EH (cell line): ENCODE results near the gene MED15.
A peak's percentile ranks its signal among the peaks of the same experiment; 100 is the strongest.

Source experiments
- DNase-seq: peaks from one replicate; pipeline ENCODE4 v3.0.0-alpha.2; 2015; ENCODE audit warnings: low read depth

MED15 gene

DNA sequence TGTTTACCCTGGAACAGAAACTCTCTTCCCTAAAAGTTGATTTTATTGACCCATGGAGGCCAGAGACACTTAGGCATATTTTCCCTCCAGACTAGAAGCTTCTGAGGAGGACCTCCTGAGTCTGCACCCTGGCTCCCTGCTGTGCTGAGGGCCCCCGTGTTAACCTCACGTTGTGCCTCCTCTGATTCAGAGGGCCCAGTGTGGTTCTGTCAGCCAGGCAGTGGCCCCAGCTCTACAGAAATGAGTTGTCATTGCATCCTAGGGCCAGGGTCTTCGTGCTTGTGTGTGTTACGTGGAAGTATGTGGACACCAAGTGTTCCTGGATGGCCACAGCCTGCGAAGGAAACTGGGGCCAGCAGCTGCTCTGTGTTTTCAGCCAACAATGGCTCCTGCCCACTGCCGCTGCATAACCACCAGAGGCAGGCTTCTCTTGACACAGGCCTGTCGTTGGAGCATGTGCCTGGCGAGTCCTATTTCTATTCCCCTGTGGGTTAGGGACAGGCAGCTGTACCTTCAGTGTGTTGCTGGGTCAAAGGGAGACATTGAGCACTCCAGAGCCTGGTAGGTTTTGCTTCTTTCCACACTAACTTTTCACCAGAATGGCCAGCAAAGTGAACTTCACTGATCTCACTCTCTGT, 44.5 kb downstream of the MED15 start:
- peak; percentile 29 for DNase-seq

DNA sequence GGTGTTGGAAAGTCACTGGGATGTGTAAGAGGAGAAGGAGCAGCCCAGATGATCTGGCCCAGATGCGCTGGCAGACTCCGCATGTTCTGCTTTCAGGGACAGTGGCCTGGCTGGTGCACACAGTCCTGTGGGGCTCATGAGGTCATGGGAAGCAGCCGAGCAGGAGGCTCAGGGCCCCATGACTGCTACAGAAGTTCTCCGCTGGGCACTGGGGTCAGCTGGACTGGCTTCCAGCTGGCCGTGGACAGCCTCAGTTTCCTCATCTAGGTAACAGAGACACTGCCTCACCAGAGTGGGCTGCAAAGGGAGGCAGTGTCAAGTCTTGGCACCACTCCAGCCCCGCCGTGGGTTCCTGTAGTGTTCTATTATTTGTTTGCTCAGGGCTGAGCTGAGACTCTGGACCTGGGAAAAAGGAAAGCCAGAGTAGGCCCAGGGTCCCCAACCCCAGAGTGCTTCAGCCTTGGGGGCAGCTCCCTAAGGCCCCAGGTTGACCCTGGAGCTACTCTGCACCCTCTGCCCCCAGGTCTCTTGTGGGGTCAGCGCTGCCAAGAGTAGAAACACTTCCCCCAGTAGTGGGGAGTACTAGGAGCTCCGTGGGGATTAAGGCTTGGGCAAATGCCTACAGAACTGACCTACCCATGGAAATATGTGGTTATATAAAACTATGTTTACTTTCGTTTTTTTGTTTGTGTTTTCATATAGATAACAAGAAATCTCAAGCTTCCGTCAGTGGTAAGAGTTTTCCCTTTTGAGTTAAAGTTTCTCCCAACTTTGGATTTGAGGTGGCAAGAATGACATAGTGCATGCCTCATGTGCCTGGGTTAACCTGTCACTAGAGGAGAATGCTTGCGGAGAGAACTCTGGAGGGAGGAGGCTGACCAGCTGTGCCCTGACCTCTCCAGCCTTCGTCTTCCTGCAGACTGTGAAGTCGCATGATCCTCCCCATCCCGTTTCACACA, 45.3 kb downstream of the MED15 start:
- peak; percentile 48 for DNase-seq

DNA sequence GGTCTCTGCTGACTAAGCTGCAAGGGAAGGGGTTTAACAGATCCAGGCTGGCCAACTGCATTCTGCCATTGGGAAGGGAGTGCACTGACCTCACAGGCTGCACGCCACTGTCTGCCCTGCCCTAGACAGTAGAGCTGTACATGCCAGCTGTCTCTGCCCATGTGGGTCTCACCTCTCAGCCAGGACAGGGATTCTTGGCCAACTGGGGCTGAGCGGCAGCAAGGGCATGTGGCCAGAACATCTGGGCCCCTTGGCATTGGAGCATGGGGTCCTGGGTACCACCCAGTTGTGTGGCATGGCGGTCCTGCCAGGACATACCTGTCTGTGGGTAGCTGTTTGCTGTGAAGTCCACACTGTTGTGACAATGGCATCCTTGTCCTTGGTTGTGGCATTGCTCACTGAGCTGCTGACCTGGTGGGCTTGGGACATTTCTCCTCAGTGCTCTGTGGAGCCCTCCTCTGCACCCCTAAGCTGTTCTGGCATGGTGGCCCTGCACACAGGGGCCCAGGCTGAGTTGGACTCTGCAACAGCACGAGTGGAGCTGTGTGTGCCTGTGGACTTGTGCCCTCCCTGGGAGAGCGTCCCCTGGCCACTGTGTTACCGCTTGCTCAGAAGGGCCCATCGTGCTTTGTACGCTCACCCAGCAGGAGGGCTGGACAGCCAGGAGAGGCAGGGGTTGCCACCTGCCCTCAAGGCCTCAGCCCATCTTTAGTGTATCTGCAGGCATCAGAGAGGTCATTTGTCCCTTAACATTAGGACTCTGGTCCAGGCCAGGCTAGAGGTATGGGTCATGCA, 46.7 kb downstream of the MED15 start:
- DNase-seq = no peak

DNA sequence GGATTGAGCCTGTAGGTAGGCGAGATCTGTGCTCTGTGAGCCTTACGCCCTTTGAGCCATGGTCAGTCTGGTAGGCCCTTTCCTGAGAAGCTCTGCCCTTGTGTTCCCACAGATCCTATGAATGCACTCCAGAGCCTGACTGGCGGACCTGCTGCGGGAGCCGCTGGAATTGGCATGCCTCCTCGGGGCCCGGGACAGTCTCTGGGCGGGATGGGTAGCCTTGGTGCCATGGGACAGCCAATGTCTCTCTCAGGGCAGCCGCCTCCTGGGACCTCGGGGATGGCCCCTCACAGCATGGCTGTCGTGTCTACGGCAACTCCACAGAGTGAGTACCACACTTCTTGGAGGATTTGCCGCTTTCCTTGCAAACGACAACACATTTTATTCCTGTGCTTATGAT, 47.4 kb downstream of the MED15 start:
- DNase-seq = no peak

DNA sequence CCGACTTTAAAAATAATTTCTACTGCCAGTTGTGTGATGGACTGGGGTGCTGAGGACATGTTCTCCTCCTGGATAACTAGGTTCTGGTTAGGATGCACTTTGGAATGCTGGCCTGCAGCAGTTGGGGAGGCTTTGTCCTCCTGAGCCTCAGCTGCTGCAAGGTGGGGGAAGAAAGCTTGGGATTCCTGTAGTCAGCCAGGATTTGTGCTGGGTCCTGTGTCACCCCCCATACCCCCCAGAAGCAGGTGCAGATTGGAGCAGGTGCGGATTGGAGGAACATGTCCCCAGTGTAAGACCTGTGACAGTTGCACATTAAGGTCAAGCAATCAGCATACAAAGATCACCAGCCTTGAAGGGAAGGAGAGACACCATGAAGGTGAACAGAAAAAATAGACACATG, 51.1 kb downstream of the MED15 start:
- DNase-seq = no peak

DNA sequence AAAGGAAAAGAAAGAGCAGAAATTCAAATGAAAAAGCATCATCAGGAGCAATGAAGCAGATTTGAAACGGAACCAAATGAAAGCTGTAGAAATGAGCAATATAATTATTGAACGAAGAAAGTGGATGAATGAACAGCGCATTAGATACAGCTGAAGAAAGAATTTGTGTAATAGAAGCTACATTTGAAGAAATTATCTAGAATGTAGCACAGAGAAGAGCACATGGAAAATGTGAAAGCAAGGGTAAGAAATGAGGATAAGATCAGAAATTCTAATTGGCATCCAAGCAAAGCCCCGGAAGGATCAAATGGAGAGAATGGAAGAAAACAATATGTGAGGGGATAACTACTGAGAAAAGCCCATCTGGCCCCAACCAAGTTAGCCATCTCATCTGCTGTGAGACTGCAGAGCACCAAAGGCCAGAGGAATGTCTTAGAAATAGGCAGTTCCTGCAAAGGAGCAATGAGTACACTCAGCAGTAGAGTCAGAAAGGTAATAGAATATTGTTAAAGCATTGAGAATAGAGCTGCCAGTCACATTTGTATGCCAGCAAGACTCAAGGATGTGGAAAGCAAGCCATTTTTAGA, 51.9 kb downstream of the MED15 start:
- DNase-seq = no peak

DNA sequence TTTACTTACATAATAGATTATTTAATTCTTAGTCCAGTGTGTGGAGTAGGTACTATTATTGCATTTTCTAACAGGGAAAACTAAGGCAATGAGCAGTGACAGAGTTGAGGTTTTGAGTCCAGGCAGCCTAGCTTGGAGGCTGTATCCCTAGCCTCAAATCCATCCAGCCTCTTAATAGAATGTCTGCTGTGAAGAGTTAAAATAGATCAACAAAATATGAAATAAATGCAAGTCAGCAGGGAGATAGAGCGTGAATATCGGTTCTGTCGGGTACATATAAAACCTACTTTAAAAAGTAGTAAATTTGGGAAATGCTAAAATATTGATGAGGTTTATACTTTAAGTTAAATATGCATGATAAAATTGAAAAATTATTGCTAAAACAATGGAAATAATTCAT, 53.3 kb downstream of the MED15 start:
- no peak for DNase-seq

DNA sequence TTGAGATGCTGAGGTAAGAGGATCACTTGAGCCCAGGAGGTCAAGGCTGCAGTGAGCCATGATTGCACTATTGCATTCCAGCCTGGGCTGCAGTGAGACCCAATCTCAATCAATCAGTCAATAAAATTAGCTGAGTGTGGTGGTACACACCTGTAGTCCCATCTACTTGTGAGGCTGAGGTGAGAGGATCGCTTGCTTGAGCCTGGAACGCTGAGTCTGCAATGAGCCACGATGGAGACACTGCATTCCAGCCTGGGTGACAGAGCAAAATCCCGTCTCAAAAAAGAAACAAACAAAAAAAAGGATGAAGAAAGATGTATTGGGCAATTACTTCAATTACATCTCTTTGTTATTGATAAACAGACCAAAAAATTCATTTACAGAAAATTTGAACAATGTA, 54.5 kb downstream of the MED15 start:
- DNase-seq = no peak

DNA sequence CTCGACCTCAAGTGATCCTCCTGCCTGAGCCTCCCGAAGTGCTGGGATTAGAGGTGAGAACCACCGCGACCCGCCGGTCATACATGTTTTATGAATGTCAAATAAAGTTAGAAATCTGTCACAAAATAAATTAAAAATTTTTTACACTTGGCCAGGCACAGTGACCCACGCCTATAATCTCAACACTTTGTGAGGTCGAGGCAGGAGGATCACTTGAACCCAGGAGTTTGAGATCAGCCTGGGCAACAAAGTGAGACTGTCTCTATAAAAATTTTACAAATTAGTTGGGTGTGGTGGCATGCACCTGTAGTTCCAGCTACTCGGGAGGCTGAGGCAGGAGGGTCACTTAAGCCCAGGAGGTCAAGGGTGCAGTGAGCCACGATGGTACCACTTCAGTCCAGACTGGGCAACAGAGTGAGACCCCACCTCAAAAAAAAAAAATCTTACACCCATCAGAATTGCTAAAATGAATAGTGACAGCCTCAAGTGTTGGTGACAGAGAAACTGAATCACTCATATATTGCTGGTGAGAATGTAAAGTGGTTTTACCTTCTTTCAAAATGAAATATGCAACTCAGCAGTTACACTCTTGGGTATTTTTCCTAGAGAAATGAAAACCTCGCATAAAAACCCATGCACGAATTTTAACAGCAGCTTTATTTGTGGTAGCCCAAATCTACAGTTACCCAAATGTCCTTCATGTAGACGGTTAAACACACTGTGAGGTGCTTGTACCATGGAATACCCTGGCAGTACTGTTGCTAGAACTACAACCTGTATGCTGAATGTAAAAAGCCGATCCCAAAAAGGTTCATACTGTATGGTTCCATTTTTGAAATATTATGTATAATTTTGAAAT, 55.4 kb downstream of the MED15 start:
- no peak for DNase-seq

DNA sequence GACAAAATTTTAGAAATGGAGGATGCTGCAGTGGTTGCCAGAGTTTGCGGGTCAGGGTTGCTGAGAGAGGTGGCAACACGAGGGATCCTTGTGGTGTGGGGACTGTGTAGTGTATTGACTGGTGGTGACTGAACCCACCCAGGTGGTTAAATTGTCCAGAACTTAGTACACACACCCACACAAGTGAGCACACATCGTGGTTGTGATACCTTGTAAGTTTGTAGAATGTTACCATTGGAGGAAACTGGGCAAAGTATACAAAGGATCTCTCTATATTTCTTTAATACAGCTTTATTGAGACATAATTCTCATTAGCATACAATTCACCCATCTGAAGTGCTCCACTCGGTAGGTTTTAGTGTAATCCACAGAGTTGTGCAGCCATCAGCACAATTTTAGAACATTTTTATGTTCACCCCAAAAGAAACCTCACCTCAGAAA, 56.1 kb downstream of the MED15 start:
- no peak for DNase-seq

DNA sequence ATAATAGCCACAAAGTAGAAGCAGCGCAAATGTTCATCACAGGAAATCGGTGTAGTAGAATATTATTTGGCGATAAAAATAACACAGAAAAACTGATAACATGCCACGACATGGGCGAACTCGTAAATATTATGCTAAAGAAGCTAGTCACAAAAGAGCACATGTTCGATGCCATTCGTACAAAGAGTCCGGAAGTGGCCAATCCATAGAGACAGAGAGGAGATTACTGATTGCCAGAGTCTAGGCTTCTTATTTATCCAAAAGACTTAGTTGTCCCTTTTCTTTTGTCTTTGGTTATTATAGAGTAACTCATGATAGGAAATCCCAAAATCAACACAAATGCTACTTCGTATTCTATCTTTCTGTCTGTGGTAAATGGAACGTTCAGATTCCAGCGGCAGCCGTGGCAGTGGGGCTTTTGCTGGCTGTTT, 56.5 kb downstream of the MED15 start:
- DNase-seq = no peak

DNA sequence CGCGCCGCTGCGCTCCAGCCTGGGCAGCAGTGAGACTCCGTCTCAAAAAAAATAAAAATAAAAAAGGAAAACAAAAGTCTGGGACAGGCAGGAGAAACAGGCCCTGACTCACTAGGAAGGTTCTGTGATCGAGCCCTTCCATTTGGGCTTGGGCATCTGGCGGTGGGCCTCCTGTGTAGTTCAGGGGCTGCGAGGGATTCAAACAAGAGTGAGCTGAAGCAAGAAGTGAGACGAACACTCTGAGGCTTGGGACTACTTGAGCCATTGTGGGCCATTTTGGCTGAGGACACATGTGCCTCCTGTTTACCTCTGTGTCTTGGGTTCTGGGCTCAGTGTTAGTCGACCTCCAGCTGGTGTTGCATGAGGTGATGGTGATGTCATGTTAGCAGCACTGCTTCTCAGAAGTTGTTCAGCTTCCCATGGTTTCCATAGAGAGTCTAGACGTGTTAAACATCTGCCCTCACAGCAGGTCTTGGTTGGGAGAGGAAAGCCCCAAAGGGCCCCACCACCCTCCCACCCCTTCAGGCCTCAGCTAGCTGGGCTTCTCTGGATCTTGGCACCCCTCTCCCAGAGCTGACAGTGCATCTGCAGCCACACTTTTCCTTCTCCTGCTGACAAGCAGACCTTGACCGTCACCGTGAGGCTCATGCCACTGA, 57.8 kb downstream of the MED15 start:
- DNase-seq = peak; percentile 45

DNA sequence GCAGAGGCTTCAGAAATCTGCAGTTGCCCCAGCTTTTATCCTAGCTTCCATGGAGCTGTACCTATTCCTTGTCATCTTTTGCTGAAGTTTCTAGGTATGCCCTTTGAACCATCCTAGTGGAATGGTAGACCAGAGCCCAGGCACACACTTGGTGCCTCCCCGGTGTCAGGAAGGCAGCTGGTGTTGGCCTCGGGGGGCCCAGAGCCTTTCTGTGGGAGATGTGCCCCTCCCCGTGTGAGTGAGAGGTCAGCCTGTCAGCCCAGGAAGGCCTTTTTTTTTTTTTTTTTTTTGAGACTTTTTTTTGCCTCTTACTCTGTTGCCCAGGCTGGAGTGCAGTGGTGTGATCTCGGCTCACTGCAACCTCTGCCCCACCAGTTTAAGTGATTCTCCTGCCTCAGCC, 58.4 kb downstream of the MED15 start:
- DNase-seq = no peak

DNA sequence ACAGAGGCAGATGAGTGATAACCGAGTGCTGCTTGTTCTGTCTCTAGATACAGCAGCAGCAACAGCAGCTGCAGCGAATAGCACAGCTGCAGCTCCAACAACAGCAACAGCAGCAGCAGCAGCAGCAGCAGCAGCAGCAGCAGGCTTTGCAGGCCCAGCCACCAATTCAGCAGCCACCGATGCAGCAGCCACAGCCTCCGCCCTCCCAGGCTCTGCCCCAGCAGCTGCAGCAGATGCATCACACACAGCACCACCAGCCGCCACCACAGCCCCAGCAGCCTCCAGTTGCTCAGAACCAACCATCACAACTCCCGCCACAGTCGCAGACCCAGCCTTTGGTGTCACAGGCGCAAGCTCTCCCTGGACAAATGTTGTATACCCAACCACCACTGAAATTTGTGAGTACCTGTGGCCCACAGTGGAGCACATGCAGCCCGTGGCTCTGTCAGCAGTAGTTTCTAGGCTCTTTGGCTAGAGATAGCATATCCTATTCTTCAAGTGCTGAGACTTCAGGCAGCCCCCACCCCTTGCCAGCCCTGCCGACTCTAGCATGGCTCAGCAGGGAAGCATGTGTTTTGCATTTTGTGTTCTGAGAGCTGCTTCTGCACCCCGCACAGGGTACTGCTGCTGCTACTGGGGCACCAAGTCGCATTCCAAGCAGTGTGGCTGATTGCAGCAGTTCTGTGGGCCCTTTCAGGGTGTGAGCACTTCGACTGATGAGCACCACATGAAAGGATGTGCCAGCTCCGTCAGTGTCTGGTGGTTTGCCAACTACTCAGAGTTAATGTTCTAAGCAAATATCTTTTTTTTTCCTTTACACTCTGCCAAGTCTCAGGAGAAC, 59.2 kb downstream of the MED15 start:
- DNase-seq = peak; percentile 91

DNA sequence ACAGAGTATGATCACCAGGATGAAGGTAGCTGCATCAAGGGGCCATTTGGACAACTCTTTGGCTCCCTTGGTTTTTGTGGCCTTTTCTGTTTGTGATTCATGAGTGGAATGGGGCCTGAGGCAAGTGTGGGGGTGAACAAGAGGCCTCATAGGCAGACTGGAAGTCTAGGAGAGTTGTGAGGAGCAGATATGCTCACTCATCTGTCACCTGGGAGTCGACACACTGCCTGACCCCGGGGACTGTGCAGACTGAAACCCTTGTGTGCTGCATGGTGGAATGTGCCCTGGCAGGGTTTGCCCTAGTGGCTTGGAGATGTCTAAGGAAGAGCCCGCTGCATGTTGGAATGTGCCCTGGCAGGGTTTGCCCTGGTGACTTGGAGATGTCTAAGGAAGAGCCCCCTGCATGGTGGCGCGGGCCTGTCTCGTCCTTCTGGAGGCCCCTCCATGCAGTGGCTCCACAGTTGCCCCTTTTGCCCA, 60.0 kb downstream of the MED15 start:
- peak; percentile 88 for DNase-seq

DNA sequence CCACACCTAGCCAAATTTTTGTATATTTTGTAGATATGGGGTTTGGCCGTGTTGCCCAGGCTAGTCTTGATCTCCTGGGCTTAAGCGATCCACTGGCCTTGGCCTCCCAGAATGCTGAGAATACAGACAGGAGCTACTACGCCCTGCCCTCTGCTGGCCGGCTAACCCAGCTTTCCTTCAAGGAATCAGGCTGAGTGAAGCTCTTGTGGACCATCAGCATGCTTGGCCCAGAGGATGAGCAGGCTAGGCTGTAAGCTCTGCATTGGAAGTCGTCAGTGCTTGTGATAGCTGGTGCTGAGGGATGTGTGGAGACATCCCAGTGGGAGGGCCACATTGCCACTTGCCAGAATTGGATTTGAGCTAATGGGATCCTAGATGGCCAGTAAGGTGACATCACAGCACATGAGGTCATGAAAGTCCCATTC, 60.6 kb downstream of the MED15 start:
- peak; percentile 75 for DNase-seq

DNA sequence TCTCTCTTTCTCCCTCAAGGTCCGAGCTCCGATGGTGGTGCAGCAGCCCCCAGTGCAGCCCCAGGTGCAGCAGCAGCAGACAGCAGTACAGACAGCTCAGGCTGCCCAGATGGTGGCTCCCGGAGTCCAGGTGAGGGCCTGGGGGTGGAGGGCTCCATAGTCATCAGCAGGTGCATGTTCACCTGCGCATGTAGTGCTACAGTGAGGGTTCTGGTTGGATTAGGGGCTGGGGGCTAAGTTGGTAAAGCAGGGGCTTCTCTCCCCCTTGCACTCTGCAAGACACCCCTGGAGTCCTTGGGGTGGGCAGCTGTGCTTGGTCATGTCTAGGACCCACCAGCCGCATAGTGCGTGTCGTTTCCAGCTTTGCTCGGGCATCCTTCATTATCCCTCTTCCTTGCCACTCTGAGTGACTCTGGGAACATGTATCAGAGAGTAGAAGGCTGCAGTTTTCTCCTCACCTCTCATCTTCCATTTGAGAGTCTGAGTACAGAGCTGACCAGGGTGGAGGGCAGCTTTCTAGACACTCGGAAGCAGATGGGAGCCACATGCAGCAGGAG, 61.2 kb downstream of the MED15 start:
- DNase-seq = no peak

DNA sequence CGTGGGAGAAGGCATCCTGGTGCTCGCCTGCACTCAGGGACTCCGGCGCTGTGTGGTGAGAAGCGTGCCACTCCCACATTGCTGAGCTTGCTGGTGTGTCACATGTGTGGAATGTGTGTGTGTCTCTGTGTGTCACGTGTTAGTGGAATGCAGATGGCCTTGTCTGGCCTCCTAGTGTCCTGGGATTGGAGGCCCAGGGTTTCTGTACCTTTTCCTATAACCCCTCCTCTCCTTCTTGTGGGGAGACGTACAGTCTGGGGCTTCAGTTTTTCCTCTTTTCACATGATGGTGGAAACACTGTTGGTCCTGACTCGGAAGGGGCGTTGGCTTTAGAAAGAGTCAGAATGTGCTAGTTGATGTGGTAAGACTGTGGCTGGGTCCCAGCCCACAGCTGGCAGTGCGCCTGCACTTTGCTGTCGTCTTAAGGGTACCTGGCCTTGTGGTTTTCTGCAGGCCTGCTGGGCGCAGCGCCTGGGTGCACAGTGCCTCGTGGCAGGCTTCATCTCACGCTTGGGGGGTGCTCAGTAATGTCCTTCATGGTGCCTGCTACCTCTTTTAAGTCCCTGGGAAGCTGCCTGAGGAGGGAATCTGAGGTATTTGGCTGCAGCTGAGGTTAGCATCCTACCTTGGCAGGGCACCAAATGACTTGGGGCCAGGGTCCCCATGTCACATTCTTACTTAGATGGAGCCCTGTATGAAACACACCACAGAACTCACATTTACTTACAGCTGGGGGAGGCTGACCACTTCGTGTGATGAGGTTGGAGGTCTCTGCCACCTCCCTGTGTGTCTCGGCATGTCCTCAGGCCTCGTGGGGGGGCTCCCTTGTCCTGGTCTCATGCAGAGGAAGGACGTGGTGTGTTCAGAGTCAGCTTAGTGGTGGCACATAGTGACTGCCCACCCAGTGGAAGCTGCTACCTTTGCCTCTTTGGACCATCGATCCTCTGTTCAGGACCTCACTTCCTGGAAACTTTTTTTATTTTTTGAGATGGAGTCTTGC, 61.9 kb downstream of the MED15 start:
- peak; percentile 99 for DNase-seq
